ENCODE data around the gene SERPINB2.
A peak's percentile ranks its signal among the peaks of the same experiment; 100 is the strongest.
"Not testable (repeated sequence)": the region's sequence is repeated elsewhere in the genome, so short reads cannot be mapped to it uniquely, and the experiment has no call there.

Gene SERPINB2

GRCh38 chr18:63936156-63936931 lies 48.8 kb downstream of the SERPINB2 start:
- Mint-ChIP-seq H3K36me3 (no peaks in the 10 kb centered on the region), H3K9me3 (no peaks in the 10 kb centered on the region), H3K27me3 (peaks cover under 1 to 9% of the 10 kb centered on the region in 2 donors), H3K27ac (peak overlapping the region; percentile 76), H3K4me3 (peak overlapping the region in 1 of 2 donors; percentile 81), H3K4me1 (peaks cover 0 to 5% of the 10 kb centered on the region in 2 donors)
- DNase-seq (peak; percentile 75), ATAC-seq (replicated peaks) (peak; percentile 98)

- DNase-seq = no peak
- Mint-ChIP-seq H3K4me3 (no peak overlapping the region), H3K36me3 (no peaks in the 10 kb centered on the region), H3K27me3 (peaks cover 6 to 15% of the 10 kb centered on the region in 2 donors), H3K27ac (no peak overlapping the region), H3K9me3 (no peaks in the 10 kb centered on the region), H3K4me1 (peaks cover 0 to 5% of the 10 kb centered on the region in 2 donors)
- ATAC-seq (replicated peaks) = peak; percentile 26 to 34
Observed at GRCh38 chr18:63936932-63937393, 49.5 kb downstream of the SERPINB2 start.

GRCh38 chr18:63940008-63940407 lies 52.5 kb downstream of the SERPINB2 start:
- H3K27me3 Mint-ChIP-seq = peaks cover 26 to 43% of the 10 kb centered on the region in 2 donors
- H3K9me3 Mint-ChIP-seq = no peaks in the 10 kb centered on the region
- H3K27ac Mint-ChIP-seq = no peak overlapping the region
- H3K4me1 Mint-ChIP-seq = peaks cover 0 to 5% of the 10 kb centered on the region in 2 donors
- ATAC-seq (replicated peaks) = no peak
- no peak for DNase-seq
- H3K36me3 Mint-ChIP-seq = no peaks in the 10 kb centered on the region
- no peak overlapping the region for H3K4me3 Mint-ChIP-seq

GRCh38 chr18:63940543-63941050 lies 53.1 kb downstream of the SERPINB2 start:
- H3K9me3 Mint-ChIP-seq; DNase-seq; ATAC-seq (replicated peaks); H3K4me1 Mint-ChIP-seq; H3K36me3 Mint-ChIP-seq; H3K27ac Mint-ChIP-seq; H3K4me3 Mint-ChIP-seq: not testable (repeated sequence)
- peaks cover 27 to 46% of the 10 kb centered on the region in 2 donors for H3K27me3 Mint-ChIP-seq

GRCh38 chr18:63947051-63947790 lies 59.7 kb downstream of the SERPINB2 start:
- H3K27me3 Mint-ChIP-seq = peaks cover 33 to 60% of the 10 kb centered on the region in 2 donors
- H3K4me1 Mint-ChIP-seq = peaks cover 10 to 18% of the 10 kb centered on the region in 2 donors
- peaks cover 0 to 4% of the 10 kb centered on the region in 2 donors for H3K36me3 Mint-ChIP-seq
- H3K4me3 Mint-ChIP-seq = no peak overlapping the region
- H3K9me3 Mint-ChIP-seq = peaks cover 3 to 5% of the 10 kb centered on the region in 2 donors
- no peak for ATAC-seq (replicated peaks)
- DNase-seq = no peak
- H3K27ac Mint-ChIP-seq = no peak overlapping the region

- Mint-ChIP-seq H3K27ac (no peak within 1 kb of the TSS), H3K9me3 (peaks cover 3 to 5% of the 10 kb centered on the region in 2 donors), H3K36me3 (peaks cover 0 to 4% of the 10 kb centered on the region in 2 donors), H3K4me3 (peak within 1 kb of the TSS; percentile 74 to 77), H3K27me3 (peaks cover 14 to 40% of the 10 kb centered on the region in 2 donors), H3K4me1 (peaks cover 10 to 18% of the 10 kb centered on the region in 2 donors)
- ATAC-seq (replicated peaks) (peak; percentile 93), DNase-seq (peak; percentile 56)
Observed at GRCh38 chr18:63949068-63949737, 61.7 kb downstream of the SERPINB2 start, which contains the start of gene HMSD. TSS of gene HMSD (plus strand) at chr18:63949301. CDS start at chr18:63953456, 4,155 bp downstream.

- peaks cover 20 to 33% of the 10 kb centered on the region in 2 donors for H3K27me3 Mint-ChIP-seq
- ATAC-seq (replicated peaks) (peak in 1 of 2 donors; percentile 76), DNase-seq (no peak)
- peaks cover 0 to 4% of the 10 kb centered on the region in 2 donors for H3K36me3 Mint-ChIP-seq
- no peak overlapping the region for H3K4me3 Mint-ChIP-seq
- H3K4me1 Mint-ChIP-seq = peaks cover 10 to 18% of the 10 kb centered on the region in 2 donors
- H3K9me3 Mint-ChIP-seq = peaks cover 3 to 5% of the 10 kb centered on the region in 2 donors
- no peak overlapping the region for H3K27ac Mint-ChIP-seq
Observed at GRCh38 chr18:63951302-63951705, 63.8 kb downstream of the SERPINB2 start.

Data from stimulated activated naive B cell treated with anti-CD40 and anti-IgM and Interleukin-4, amounts not matched to agents 10 μg/mL and 1 μg/mL and 100 μg/mL, for 72 hours (primary cell).